NCI-H1092 treated with DMSO at 0.1 percent for 48 hours (cell line): Measurements from ENCODE around the gene TIGD6.

Source experiments
- DNase-seq: peaks from one replicate; lab custom pipeline; 2025; lab: John Stamatoyannopoulos, UW

TIGD6 gene

GRCh38 chr5:149969181-149969930 is 31.1 kb downstream of the TIGD6 start:
- no peak for DNase-seq

DNA sequence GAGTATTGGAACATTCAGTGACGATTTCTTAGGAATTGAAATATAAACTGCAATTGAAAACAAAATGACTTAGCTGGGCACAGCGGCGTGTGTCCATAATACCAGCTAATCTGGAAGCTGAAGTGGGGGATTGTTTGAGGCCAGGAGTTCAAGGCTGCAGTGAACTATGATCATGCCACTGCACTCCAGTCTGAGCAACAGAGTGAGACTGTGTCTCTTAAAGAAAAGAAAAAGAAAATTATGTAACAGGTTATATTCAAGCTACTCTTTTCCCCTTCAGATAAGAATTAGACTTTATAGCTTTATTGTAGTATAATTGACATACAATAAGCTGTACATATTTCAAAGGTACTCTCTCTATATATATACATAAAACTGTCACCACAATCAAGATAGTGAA is 33.5 kb downstream of the TIGD6 start:
- no peak for DNase-seq

DNA sequence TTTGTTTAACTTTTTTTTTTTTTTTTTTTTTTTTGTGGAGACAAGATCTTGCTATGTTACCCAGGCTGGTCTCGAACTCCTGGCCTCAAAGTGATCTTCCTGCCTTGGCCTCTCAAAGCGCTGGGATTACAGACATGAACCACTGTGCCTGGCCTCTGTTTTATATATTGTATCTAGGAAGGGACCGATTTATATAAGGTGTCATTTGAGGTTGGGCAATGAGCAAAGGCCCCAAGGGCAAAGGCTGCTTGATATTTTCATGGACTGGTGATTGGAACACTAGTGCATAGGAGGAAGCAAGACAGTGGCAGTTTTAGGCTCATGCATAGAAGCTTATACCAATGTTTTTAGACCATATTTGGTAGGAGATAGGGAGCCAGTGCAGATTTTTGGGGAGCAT is 36.7 kb downstream of the TIGD6 start:
- no peak for DNase-seq

GRCh38 chr5:149962601-149963300 is 37.7 kb downstream of the TIGD6 start:
- no peak for DNase-seq

DNA sequence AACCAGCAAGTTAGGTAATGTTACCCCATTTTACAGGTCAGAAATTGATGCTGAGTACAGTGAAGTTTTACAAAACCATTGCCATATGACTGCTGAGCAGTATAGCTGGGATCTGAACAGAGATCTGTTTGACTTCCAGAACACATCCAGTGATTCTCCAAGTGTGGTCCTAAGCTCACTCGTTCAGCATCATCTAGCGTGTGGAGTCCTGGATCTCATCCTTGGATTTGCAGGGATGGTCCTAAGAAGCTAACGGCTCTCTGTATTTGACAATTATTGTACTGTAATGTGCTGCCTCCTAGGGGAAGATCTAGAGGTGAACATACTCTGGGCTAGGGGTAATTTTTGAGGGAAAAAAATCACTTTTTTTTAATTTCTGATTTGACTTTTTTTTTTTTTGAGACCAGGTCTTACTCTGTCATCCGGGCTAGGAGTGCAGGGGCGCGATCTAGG is 38.5 kb downstream of the TIGD6 start:
- DNase-seq = peak; percentile 22

DNA sequence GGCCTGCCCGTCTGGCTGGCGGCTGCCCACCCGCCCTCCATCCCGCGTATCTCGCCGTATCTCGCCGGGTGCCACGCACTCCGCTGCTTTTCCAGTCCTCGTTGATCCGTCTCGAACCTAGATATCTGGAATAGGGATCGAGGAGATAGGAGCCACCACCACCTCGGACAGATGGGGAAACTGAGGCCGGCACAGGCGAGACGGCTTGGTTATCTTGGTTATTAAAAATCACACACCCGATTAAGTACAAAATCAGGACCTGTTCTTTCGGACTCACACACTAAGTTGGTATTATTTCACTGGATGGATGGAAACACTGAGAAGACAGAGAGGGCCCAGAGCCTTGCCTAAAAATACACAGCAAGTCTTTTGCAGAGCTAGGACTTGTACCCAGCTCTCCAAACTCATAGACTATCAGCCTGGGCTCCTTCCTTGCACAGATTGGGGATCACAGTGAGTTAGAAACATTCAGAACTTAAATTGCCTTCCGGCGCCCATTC is 39.2 kb downstream of the TIGD6 start:
- no peak for DNase-seq

GRCh38 chr5:149960272-149961185 is 39.9 kb downstream of the TIGD6 start, which contains the start of gene SLC26A2:
SLC26A2 (plus strand) TSS chr5:149960758; CDS start chr5:149977653, 16,895 bp downstream.
- peak; percentile 94 for DNase-seq

DNA sequence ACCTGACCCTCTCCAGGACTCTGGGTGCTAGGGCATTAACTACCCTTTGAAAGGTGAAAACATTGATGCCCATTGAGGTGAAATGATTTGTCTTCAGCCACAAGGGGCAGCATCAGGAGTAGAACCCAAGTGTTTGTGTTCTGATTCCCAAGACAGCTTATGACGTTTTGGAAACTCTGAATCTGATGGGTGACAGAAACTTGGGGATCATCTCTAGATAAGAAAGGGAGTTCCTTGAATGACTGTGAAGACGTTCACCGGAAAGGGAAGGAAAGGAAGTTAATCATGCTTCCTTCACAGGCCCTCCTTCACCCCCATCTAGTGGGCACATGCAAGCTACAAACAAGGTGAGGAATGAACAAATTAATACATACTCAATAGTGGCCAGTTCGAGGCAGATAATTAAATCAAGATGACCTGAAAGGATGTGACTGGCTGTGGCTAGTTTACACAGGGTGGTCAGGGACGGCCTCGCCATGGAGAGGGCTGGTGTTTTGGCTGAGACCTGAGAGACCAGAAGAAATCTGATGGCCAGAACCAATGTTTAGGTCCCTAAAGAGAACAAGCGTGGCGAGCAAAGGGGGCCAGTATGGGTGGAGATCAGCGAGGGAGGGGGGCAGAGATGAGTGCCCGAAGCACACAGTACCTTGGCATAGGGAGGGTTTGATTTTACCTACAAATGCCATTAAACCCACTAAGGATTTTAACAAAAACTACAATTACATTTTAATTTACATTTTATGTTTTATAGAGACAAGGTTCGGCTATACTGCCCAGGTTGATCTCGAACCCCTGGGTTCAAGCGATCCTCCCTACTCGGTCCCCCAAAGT is 40.8 kb downstream of the TIGD6 start:
- DNase-seq = peak; percentile 24

GRCh38 chr5:149957855-149958254 is 42.6 kb downstream of the TIGD6 start:
- no peak for DNase-seq

DNA sequence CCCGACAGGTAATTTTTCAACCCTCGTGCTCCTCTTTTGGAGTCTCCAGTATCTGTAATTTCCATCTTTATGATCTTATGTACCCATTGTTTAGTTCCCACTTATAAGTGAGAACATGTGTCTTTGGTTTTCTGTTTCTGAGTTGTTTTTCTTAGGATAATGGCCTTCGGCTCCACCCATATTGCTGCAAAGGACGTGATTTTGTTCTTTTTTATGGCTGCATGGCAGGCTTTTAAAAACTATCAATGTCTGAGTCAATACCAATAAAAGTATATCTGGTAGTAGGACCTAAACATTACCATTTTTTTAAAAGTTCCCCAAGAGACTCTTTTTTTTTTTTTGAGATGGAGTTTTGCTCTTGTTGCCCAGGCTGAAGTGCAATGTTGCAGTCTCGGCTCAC is 43.8 kb downstream of the TIGD6 start:
- DNase-seq = no peak

DNA sequence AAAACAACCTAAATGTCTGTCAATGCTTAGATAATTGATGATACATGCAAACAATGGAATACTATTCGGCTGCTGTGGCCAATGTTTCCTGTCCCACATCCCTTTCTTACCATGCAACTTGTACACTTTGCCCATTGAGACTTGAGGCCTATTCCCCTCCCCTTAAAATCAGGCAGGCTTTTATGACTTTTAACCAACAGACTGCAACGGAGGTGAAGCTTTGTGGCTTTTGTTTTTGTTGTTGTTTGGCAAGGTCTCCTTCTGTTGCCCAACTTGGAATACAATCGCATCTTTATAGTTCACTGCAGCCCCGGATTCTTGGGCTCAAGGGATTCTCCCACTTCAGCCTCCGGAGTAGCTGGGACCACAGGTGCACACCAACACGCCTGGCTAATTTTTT is 45.7 kb downstream of the TIGD6 start:
- DNase-seq = no peak

GRCh38 chr5:149953436-149954121 is 46.9 kb downstream of the TIGD6 start:
- peak; percentile 29 for DNase-seq

DNA sequence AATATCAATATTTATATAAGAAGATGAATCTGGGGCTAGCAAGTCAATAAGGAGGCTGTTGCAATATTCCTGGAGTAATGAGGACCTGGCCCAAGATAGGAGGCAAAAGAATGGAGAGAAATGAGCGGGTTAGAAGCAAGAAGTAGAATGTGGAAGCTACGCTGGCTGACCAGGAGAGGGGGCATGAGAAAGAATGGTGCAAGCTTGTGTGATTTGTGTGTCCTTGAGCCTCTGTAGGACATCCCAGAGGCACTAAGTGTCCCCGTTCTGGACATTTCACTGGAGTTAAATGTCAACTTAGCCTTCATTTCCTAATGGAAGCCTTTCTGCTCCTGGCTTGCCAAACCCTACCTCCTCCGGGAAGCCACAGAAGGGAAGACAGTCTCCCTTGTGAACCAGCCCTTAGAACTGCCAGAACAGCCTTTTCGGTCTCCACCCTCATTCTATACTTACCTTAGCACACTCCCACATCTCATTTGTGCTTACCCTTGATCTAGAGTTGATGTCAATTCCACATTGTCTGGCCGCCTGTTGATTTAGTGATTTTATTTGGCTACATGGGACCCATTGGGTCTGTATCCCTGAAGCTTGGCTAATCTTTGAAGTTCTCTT is 49.2 kb downstream of the TIGD6 start:
- no peak for DNase-seq

- no peak for DNase-seq
These were observed 51.5 kb downstream of the TIGD6 start for GRCh38 chr5:149948993-149949392.

- no peak for DNase-seq
These were observed 54.3 kb downstream of the TIGD6 start for GRCh38 chr5:149946118-149946517.

DNA sequence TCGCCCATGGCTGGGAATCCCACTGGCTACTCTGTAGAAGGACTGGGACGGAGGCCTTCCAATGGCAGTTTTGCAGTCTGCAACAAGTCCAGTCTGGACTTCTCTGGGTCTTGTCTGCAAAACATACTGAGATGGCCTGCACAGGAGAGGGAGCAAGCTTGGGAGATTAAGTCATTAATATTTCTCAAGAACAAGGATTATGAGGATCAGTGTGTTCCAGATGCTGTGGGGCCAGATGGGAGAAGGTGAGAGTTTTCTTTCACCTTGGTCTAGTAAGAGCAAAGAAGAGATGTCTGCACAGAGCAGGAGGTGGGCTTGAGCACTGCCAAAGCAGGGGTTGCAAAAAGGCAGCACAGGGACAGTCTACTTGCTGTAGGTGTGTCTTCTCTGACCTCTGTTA is 55.8 kb downstream of the TIGD6 start, which contains the start of gene PDE6A:
Gene PDE6A, minus strand, starts transcription at position 128 of the 400 bp plus-strand sequence. Its CDS starts 120 bp downstream, at position 8.
- no peak for DNase-seq

DNA sequence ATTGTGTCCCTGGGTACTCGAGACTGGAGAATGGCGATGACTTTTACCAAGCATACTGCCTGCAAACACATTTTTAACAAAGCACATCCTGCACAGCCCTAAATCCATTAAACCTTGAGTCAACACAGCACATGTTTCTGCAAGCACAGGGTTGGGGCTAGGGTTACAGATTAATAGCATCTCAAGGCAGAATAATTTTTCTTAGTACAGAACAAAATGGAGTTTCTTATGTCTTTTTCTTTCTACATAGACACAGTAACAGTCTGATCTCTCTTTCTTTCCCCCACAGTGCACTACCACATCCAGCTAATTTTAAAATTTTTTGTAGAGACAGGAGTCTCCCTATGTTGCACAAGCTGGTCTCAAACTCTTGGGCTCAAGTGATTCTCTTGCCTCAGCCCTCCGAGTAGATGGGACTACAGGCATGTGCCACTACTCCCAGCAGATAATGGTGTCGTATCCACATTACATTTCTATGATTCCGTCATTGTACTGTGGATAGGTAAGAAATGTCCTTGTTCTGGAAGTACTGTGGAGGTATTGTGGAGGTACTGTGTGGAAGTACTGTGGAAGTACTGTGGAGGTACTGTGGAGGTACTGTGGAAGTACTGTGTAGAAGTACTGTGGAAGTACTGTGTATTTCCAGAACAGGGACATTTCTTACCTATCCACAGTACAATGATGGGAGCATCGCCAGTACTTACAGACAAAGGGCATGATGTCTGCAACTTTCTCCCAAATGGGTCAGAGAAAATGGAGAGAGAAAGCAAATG is 57.1 kb downstream of the TIGD6 start:
- peak; percentile 28 for DNase-seq
